Left ventricle myocardium inferior (tissue), 1 donor: ENCODE data around the gene UBE2I. TPM values are rescaled to one million over a fixed set of nuclear protein-coding genes. Genes with fewer than 3 reads are reported as not detected.

Source experiments
- DNase-seq: peaks from one replicate; pipeline ENCODE4 v3.0.0-alpha.2; 2020
- H3K27ac ChIP-seq: fragments of 200-600 bp; replicated peaks from 2 replicates; pipeline ENCODE4 v1.8.0; 2021
- H3K27me3 ChIP-seq: fragments of 200-600 bp; 2 replicates; pipeline ENCODE4 v1.8.0; 2021; ENCODE audit warnings: low read depth
- H3K36me3 ChIP-seq: fragments of 200-600 bp; 2 replicates; pipeline ENCODE4 v1.8.0; 2021
- H3K4me1 ChIP-seq: fragments of 200-600 bp; 2 replicates; pipeline ENCODE4 v1.8.0; 2021
- H3K4me3 ChIP-seq: fragments of 200-600 bp; 2 replicates; pipeline ENCODE4 v1.8.0; 2021; ENCODE audit warnings: mild to moderate bottlenecking, moderate library complexity
- H3K9me3 ChIP-seq: fragments of 200-600 bp; replicated peaks from 2 replicates; pipeline ENCODE4 v1.8.0; 2021
- intact Hi-C: fragments of 100-400 bp; cut with micrococcal nuclease; formaldehyde crosslinking; loops from one replicate; pipeline ENCODE4 v1.11.0; 2022
- total RNA-seq: library from RNA; stranded (reverse); fragmentation: NEBNext Ultra II Directional; extraction: Animal tissue kit (Norgen Biotek cat#: 25700); gene quantifications from one replicate; pipeline ENCODE4 v1.2.1, GENCODE V29; 2021
- TF ChIP-seq, protein P1 (sequence below): fragments of 200-600 bp; IDR thresholded peaks from 2 replicates; pipeline ENCODE4 v1.8.0; 2021; ENCODE audit warnings: antibody characterized with exemption, mild to moderate bottlenecking, borderline replicate concordance
- donor health status: DM: no; HTN: yes; CAD: no; lungs with severe emphysema.

Gene UBE2I
- total RNA-seq, 1 donor from 2014 or later = 86.2 TPM

DNA sequence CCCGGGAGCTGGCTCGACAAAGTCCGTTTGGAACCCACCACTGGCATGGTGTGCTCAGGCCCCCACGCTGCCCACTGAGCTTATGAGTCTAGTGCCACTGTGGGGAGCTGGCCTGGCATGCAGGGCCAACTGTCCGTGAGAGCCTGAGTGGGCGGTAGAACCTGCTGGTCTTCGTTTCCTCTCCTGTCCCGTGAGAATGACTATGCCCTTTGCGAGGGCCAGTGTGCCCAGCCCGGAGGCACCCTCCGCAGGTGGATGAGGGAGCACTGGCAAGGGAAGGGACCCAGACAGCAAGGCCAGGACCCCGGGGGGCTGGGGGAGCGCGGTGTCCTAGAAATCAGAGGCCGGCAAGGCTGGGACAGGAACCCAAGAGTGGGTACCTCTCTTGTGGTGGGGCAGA lies 27.2 kb downstream of the UBE2I start:
- Histone ChIP-seq H3K27me3 (peaks cover 45% of the 10 kb centered on the region), H3K27ac (no peak overlapping the region), H3K4me3 (no peak overlapping the region), H3K36me3 (no peaks in the 10 kb centered on the region), H3K4me1 (peaks cover 31% of the 10 kb centered on the region), H3K9me3 (no peaks in the 10 kb centered on the region)
- TF ChIP-seq, protein P1, sequence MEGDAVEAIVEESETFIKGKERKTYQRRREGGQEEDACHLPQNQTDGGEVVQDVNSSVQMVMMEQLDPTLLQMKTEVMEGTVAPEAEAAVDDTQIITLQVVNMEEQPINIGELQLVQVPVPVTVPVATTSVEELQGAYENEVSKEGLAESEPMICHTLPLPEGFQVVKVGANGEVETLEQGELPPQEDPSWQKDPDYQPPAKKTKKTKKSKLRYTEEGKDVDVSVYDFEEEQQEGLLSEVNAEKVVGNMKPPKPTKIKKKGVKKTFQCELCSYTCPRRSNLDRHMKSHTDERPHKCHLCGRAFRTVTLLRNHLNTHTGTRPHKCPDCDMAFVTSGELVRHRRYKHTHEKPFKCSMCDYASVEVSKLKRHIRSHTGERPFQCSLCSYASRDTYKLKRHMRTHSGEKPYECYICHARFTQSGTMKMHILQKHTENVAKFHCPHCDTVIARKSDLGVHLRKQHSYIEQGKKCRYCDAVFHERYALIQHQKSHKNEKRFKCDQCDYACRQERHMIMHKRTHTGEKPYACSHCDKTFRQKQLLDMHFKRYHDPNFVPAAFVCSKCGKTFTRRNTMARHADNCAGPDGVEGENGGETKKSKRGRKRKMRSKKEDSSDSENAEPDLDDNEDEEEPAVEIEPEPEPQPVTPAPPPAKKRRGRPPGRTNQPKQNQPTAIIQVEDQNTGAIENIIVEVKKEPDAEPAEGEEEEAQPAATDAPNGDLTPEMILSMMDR = no peak
- DNase-seq = no peak
- intact Hi-C loops = no loop called here

DNA sequence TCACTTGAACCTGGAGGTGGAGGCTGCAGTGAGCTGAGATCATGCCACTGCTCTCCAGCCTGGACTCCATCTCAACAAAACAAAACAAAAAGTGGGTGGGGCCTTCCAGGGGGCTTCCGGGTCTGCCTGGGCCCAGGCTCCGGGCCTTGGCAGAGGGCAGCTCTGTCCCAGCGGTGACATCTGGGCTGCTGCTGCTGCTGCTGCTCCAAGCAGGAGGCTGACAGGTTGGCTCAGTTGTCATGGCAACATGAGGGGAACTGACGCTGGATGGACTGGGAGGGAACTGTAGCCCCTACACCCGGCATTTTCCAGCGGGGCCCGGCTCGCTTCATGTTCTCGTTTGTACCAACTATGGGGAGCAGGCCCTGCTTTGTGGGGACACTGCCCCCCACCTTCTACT lies 28.1 kb downstream of the UBE2I start:
- H3K36me3 ChIP-seq = no peaks in the 10 kb centered on the region
- H3K4me3 ChIP-seq = no peak overlapping the region
- intact Hi-C loops = no loop called here
- TF ChIP-seq, protein P1 = no peak
- no peak for DNase-seq
- H3K4me1 ChIP-seq = peaks cover 25% of the 10 kb centered on the region
- peaks cover 36% of the 10 kb centered on the region for H3K27me3 ChIP-seq
- H3K9me3 ChIP-seq = no peaks in the 10 kb centered on the region
- H3K27ac ChIP-seq = no peak overlapping the region

DNA sequence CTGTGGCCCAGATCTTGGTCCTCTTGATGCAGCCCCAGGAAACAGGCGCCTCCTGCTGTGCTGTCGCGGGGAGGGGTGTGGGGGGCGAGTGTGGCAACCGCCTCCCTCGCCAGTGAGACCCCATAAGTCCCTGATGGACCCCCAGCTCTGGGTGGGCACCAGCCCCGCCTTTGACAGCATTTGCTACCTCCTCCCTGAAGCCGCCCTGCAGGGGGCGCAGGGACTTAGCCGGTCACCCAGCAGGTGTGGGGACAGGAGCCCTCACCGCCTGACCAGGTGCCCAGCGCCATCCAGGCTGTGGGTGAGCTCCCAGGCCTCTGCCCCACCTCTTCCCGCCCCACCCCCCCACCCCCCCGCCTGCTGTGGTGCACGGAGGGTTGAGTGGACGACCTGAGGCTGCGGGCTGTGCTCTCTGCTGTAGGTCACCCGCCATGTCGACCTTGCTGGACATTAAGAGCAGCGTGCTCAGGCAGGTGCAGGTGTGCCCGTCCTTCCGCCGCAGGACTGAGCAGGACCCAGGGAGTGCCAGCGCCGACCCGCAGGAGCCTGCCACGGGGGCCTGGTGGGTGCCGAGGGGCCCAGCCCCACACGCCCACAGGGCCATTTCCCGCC lies 28.8 kb downstream of the UBE2I start:
- Histone ChIP-seq H3K4me3 (no peak overlapping the region), H3K36me3 (no peaks in the 10 kb centered on the region), H3K4me1 (peaks cover 22% of the 10 kb centered on the region), H3K27ac (no peak overlapping the region), H3K9me3 (no peaks in the 10 kb centered on the region), H3K27me3 (peaks cover 28% of the 10 kb centered on the region)
- TF ChIP-seq, protein P1 = peak; percentile 42
- DNase-seq = no peak
- intact Hi-C loops = no loop called here

DNA sequence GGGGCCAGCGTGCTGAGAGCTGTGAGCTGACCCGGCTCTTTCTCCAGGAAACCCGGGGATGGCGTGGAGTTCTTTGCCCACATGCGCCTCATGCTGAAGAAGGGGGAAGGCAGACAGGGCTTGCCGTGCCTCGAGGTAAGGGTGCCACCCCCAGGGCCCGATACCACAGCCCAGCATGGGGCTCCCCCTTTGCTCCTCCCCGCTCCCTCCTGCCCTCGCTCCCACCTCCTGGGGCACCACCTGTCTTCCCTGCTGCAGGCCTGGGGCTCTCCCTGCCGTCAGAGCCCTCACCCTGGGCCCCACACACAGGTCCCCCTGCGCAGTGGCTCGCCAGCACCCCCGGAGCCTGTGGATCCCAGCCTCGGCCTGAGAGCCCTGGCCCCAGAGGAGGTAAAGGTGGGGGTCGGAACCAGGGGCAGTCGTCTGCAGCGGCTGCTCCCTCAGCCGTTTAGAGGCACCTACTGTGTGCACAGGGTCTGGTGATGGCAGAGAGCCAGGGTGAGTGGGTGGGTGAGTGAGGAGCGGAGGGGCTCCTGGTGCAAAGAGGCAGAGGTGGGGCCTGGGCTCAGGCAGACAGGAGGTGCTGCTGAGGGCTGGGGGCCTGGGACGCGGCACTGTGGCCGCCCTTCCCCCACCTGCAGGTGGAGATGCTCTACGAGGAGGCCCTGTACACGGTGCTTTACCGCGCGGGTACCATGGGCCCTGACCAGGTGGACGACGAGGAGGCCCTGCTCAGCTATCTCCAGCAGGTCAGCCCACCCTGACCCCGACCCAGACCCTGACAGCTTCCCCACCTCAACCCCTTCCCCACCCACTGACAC lies 29.6 kb downstream of the UBE2I start:
- Histone ChIP-seq H3K27me3 (peaks cover 20% of the 10 kb centered on the region), H3K4me1 (peaks cover 21% of the 10 kb centered on the region), H3K36me3 (no peaks in the 10 kb centered on the region), H3K27ac (no peak overlapping the region), H3K4me3 (no peak overlapping the region), H3K9me3 (no peaks in the 10 kb centered on the region)
- intact Hi-C loops = no loop called here
- no peak for DNase-seq
- TF ChIP-seq, protein P1 = no peak

DNA sequence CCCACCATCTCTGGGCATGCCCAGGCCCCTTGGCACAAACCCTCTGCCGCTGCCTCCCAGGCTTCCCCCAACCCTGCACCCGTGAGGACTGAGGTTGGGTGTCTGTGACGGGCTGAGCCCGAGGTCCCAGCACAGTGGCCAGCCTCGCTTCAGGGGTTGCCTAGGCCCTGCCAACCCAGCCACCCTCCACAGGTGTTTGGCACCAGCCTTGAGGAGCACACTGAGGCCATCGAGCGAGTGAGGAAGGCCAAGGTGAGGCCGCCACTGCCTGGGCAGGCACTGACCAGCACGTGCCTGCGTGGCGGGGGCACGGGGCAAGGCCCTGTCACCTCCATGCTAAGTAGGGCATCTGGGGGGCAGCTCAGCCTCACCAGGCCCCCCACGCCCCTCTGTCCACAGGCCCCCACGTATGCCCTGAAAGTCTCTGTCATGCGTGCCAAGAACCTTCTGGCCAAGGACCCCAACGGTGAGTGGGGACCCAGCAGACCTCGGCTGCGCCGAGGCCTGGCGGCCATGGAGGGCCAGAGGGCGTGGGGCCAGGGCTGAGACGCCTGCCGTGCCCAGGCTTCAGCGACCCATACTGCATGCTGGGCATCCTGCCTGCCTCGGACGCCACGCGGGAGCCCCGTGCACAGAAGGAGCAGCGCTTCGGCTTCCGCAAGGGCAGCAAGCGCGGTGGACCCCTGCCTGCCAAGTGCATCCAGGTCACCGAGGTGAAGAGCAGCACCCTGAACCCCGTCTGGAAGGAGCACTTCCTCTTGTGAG lies 31.5 kb downstream of the UBE2I start:
- H3K9me3 ChIP-seq = no peaks in the 10 kb centered on the region
- no peak overlapping the region for H3K27ac ChIP-seq
- peaks cover 3% of the 10 kb centered on the region for H3K27me3 ChIP-seq
- peaks cover 14% of the 10 kb centered on the region for H3K4me1 ChIP-seq
- TF ChIP-seq, protein P1 = no peak
- no peak overlapping the region for H3K4me3 ChIP-seq
- H3K36me3 ChIP-seq = no peaks in the 10 kb centered on the region
- intact Hi-C loops = no loop called here
- DNase-seq = no peak
